ENCODE measurements around the gene POLR3A. TPM values are rescaled to one million over a fixed set of nuclear protein-coding genes. Genes with fewer than 3 reads are reported as not detected.

The POLR3A gene
- total RNA-seq, 2 experiments from 2014 or later: 6.7 to 6.9 TPM

DNA sequence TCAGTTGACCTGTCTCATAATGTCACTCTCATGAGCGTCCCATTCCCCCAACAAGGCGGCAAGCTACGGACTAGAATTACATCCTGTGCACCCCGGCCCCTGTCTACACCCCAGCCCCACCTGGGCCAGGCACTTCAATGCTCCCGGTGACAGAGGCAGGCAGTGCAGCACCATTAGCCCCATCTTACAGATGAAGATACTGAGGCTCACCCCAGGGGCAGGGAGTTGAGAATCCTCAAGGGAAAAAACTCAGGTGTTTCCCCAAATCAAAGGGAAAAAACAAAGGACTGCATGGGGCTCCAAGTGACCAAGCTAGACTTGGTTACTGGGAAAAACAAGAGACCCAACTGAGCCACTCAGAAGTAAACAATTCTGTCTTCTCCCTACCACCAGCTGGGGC is 107.3 kb downstream of the POLR3A start:
- ATAC-seq (ENCODE audit: poor library complexity) (no peak), DNase-seq (no peak)
- Mint-ChIP-seq H3K27me3 (peaks cover 56% of the 10 kb centered on the region), H3K36me3 (ENCODE audit: low read depth) (no peaks in the 10 kb centered on the region), H3K4me1 (ENCODE audit: low read depth) (peaks cover 5% of the 10 kb centered on the region), H3K9me3 (no peaks in the 10 kb centered on the region), H3K4me3 (no peak overlapping the region), H3K27ac (no peak overlapping the region)
- H3K27ac ChIP-seq (ENCODE audit: low read depth in 1 of 2, low read length in 2 of 2): no peak overlapping the region
- no peaks in the 10 kb centered on the region for H3K36me3 ChIP-seq (ENCODE audit: insufficient read depth, low read length)
- H3K4me3 ChIP-seq (ENCODE audit: low read length): no peak overlapping the region
- TF ChIP-seq, protein P1, sequence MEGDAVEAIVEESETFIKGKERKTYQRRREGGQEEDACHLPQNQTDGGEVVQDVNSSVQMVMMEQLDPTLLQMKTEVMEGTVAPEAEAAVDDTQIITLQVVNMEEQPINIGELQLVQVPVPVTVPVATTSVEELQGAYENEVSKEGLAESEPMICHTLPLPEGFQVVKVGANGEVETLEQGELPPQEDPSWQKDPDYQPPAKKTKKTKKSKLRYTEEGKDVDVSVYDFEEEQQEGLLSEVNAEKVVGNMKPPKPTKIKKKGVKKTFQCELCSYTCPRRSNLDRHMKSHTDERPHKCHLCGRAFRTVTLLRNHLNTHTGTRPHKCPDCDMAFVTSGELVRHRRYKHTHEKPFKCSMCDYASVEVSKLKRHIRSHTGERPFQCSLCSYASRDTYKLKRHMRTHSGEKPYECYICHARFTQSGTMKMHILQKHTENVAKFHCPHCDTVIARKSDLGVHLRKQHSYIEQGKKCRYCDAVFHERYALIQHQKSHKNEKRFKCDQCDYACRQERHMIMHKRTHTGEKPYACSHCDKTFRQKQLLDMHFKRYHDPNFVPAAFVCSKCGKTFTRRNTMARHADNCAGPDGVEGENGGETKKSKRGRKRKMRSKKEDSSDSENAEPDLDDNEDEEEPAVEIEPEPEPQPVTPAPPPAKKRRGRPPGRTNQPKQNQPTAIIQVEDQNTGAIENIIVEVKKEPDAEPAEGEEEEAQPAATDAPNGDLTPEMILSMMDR (IDR thresholded peaks at IDR 0.05): no peak
- H3K27me3 ChIP-seq (ENCODE audit: control insufficient read depth in 1 of 2, insufficient read depth in 2 of 2, low read length in 2 of 2): peaks cover 17 to 21% of the 10 kb centered on the region in 2 experiments
- peaks cover 12% of the 10 kb centered on the region for H3K4me1 ChIP-seq (ENCODE audit: insufficient read depth, low read length)
- H3K9me3 ChIP-seq (ENCODE audit: control insufficient read depth in 1 of 2, insufficient read depth in 1 of 2, low read length in 2 of 2): no peaks in the 10 kb centered on the region
- ChIA-PET POLR2A (no interaction called here), CTCF (no interaction called here)
- intact Hi-C loops (cut with DNase I, micrococcal nuclease): no loop called here

- DNase-seq: no peak
- H3K4me1 Mint-ChIP-seq (ENCODE audit: low read depth): peaks cover 5% of the 10 kb centered on the region
- Histone ChIP-seq H3K4me3 (ENCODE audit: low read length) (no peak overlapping the region), H3K36me3 (ENCODE audit: insufficient read depth, low read length) (no peaks in the 10 kb centered on the region), H3K27me3 (ENCODE audit: control insufficient read depth in 1 of 2, insufficient read depth in 2 of 2, low read length in 2 of 2) (peaks cover 17 to 21% of the 10 kb centered on the region in 2 experiments), H3K9me3 (ENCODE audit: control insufficient read depth in 1 of 2, insufficient read depth in 1 of 2, low read length in 2 of 2) (no peaks in the 10 kb centered on the region), H3K27ac (ENCODE audit: low read depth in 1 of 2, low read length in 2 of 2) (no peak overlapping the region), H3K4me1 (ENCODE audit: insufficient read depth, low read length) (peaks cover 12% of the 10 kb centered on the region)
- ChIA-PET POLR2A (no interaction called here), CTCF (no interaction called here)
- peaks cover 56% of the 10 kb centered on the region for H3K27me3 Mint-ChIP-seq
- no peaks in the 10 kb centered on the region for H3K36me3 Mint-ChIP-seq (ENCODE audit: low read depth)
- ATAC-seq (ENCODE audit: poor library complexity): no peak
- H3K4me3 Mint-ChIP-seq: no peak overlapping the region
- TF ChIP-seq, protein P1 (IDR thresholded peaks at IDR 0.05): no peak
- no peaks in the 10 kb centered on the region for H3K9me3 Mint-ChIP-seq
- no peak overlapping the region for H3K27ac Mint-ChIP-seq
- intact Hi-C loops (cut with DNase I, micrococcal nuclease): no loop called here
Measured at GRCh38 chr10:77921395-77921794, 107.9 kb downstream of the POLR3A start.

- Histone ChIP-seq H3K27ac (ENCODE audit: low read depth in 1 of 2, low read length in 2 of 2) (no peak overlapping the region), H3K36me3 (ENCODE audit: insufficient read depth, low read length) (no peaks in the 10 kb centered on the region), H3K4me3 (ENCODE audit: low read length) (no peak overlapping the region), H3K4me1 (ENCODE audit: insufficient read depth, low read length) (peaks cover 4% of the 10 kb centered on the region), H3K27me3 (ENCODE audit: control insufficient read depth in 1 of 2, insufficient read depth in 2 of 2, low read length in 2 of 2) (peaks cover 13 to 15% of the 10 kb centered on the region in 2 experiments), H3K9me3 (ENCODE audit: control insufficient read depth in 1 of 2, insufficient read depth in 1 of 2, low read length in 2 of 2) (no peaks in the 10 kb centered on the region)
- CTCF ChIA-PET: interaction anchor here (0.6 kb wide), 1 partner anchor 13 kb away, joined by 3 read pairs; no protein-coding TSS in a partner anchor
- ATAC-seq (ENCODE audit: poor library complexity): no peak
- no peak for DNase-seq
- Mint-ChIP-seq H3K4me3 (no peak overlapping the region), H3K27me3 (peaks cover 55% of the 10 kb centered on the region), H3K9me3 (no peaks in the 10 kb centered on the region), H3K36me3 (ENCODE audit: low read depth) (no peaks in the 10 kb centered on the region), H3K4me1 (ENCODE audit: low read depth) (peaks cover 5% of the 10 kb centered on the region), H3K27ac (no peak overlapping the region)
- intact Hi-C loops (cut with DNase I, micrococcal nuclease): no loop called here
- POLR2A ChIA-PET: no interaction called here
- TF ChIP-seq, protein P1 (IDR thresholded peaks at IDR 0.05): no peak
Measured at GRCh38 chr10:77920495-77920894, 108.8 kb downstream of the POLR3A start.

Measured in CD4-positive, alpha-beta T cell (primary cell).